ENCODE results near the gene RCVRN.

DNA sequence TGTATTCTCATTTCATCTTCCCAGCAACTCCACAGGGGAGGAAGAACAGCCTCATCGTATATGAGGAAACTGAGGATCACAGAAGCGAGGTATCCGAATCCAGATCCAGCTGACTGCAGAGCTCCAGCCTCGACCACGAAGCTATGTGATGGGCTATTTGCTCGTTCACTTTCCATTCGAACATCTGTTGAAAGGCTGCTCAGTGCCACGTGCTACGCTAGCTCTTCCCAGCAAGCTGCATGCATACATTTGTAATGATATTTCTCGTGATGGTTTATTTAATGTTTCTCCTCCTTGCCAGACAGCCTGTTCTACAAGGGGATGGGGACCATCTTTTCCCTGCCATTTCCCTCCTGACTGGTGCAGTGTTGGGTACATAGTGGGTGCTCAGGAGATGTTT, 48.4 kb upstream of the RCVRN start:
- no peak for TF ChIP-seq CTCF (conservative IDR thresholded peaks at IDR 0.05; ENCODE audit: low read length)
- TF ChIP-seq EZH2phosphoT487 (IDR thresholded peaks at IDR 0.05; ENCODE audit: borderline replicate concordance): no peak

All from Loucy (cell line).